GM19351 (cell line): ENCODE measurements around the gene CCDC184.
"Not testable (repeated sequence)": the region's sequence is repeated elsewhere in the genome, so short reads cannot be mapped to it uniquely, and the experiment has no call there.

Experiments
- ATAC-seq: cut with Tn5 transposase; IDR thresholded peaks from one replicate; pipeline ENCODE4 v1.9.1; 2021; ENCODE audit warnings: mild to moderate bottlenecking, moderate library complexity; ENCODE audit not compliant: unreplicated experiment

Gene CCDC184

GRCh38 chr12:48201516-48201915, 18.1 kb downstream of the CCDC184 start:
- no peak for ATAC-seq

GRCh38 chr12:48202766-48203165, 19.3 kb downstream of the CCDC184 start:
- no peak for ATAC-seq

- no peak for ATAC-seq
These were observed 19.7 kb downstream of the CCDC184 start, which contains the start of gene OR10AD1 for GRCh38 chr12:48203192-48203591. Gene OR10AD1, minus strand, starts transcription at chr12:48203292. Its CDS starts 0 bp downstream, at chr12:48203292.

GRCh38 chr12:48209495-48209894, 26.1 kb downstream of the CCDC184 start:
- not testable (repeated sequence) for ATAC-seq

- ATAC-seq = no peak
These were observed 33.3 kb downstream of the CCDC184 start for GRCh38 chr12:48216785-48217184.

- no peak for ATAC-seq
These were observed 36.2 kb downstream of the CCDC184 start for GRCh38 chr12:48219631-48220030.

GRCh38 chr12:48220701-48221100, 37.3 kb downstream of the CCDC184 start:
- ATAC-seq = no peak

- no peak for ATAC-seq
These were observed 38.2 kb downstream of the CCDC184 start for GRCh38 chr12:48221645-48222044.

- ATAC-seq = not testable (repeated sequence)
These were observed 41.1 kb downstream of the CCDC184 start for GRCh38 chr12:48224533-48224932.

- ATAC-seq = not testable (repeated sequence)
These were observed 47.9 kb downstream of the CCDC184 start for GRCh38 chr12:48231169-48231958.
